ENCODE data around the gene RPL5. TPM values are rescaled to one million over a fixed set of nuclear protein-coding genes. Genes with fewer than 3 reads are reported as not detected.
A peak's percentile ranks its signal among the peaks of the same experiment; 100 is the strongest.

RPL5 gene
- total RNA-seq, 1 donor from 2014 or later: 711 TPM

GRCh38 chr1:92864131-92864530 lies 32.3 kb downstream of the RPL5 start:
- Histone ChIP-seq H3K36me3 (no peaks in the 10 kb centered on the region), H3K4me1 (no peaks in the 10 kb centered on the region), H3K4me3 (no peak overlapping the region), H3K9me3 (no peaks in the 10 kb centered on the region), H3K27ac (no peak overlapping the region), H3K27me3 (no peaks in the 10 kb centered on the region)
- DNase-seq (no peak), ATAC-seq (no peak)
- TF ChIP-seq CTCF (IDR thresholded peaks at IDR 0.05): no peak
- intact Hi-C loops (cut with DNase I): no loop called here

- ATAC-seq: peak; percentile 9
- no peaks in the 10 kb centered on the region for H3K27me3 ChIP-seq
- intact Hi-C loops (cut with DNase I): no loop called here
- TF ChIP-seq CTCF (IDR thresholded peaks at IDR 0.05): no peak
- H3K9me3 ChIP-seq: no peaks in the 10 kb centered on the region
- no peaks in the 10 kb centered on the region for H3K36me3 ChIP-seq
- H3K27ac ChIP-seq: no peak overlapping the region
- no peaks in the 10 kb centered on the region for H3K4me1 ChIP-seq
- H3K4me3 ChIP-seq: no peak overlapping the region
- DNase-seq: no peak
These were observed 38.8 kb downstream of the RPL5 start for GRCh38 chr1:92870591-92870990.

- H3K27me3 ChIP-seq: no peaks in the 10 kb centered on the region
- TF ChIP-seq CTCF (IDR thresholded peaks at IDR 0.05): no peak
- H3K4me3 ChIP-seq: no peak overlapping the region
- no peaks in the 10 kb centered on the region for H3K36me3 ChIP-seq
- ATAC-seq (no peak), DNase-seq (no peak)
- intact Hi-C loops (cut with DNase I): no loop called here
- no peak overlapping the region for H3K27ac ChIP-seq
- no peaks in the 10 kb centered on the region for H3K4me1 ChIP-seq
- no peaks in the 10 kb centered on the region for H3K9me3 ChIP-seq
These were observed 40.9 kb downstream of the RPL5 start for GRCh38 chr1:92872719-92873118.

GRCh38 chr1:92874987-92875386 lies 43.1 kb downstream of the RPL5 start:
- ATAC-seq (no peak), DNase-seq (no peak)
- H3K27ac ChIP-seq: no peak overlapping the region
- no peaks in the 10 kb centered on the region for H3K27me3 ChIP-seq
- no peak for TF ChIP-seq CTCF (IDR thresholded peaks at IDR 0.05)
- no peaks in the 10 kb centered on the region for H3K4me1 ChIP-seq
- intact Hi-C loops (cut with DNase I): no loop called here
- H3K4me3 ChIP-seq: no peak overlapping the region
- no peaks in the 10 kb centered on the region for H3K36me3 ChIP-seq
- H3K9me3 ChIP-seq: no peaks in the 10 kb centered on the region

- no peak overlapping the region for H3K27ac ChIP-seq
- DNase-seq: no peak
- H3K27me3 ChIP-seq: no peaks in the 10 kb centered on the region
- intact Hi-C loops (cut with DNase I): no loop called here
- ATAC-seq: no peak
- H3K36me3 ChIP-seq: no peaks in the 10 kb centered on the region
- H3K4me1 ChIP-seq: no peaks in the 10 kb centered on the region
- no peaks in the 10 kb centered on the region for H3K9me3 ChIP-seq
- no peak overlapping the region for H3K4me3 ChIP-seq
- TF ChIP-seq CTCF (IDR thresholded peaks at IDR 0.05): no peak
These were observed 44.5 kb downstream of the RPL5 start for GRCh38 chr1:92876351-92876750.

- no peaks in the 10 kb centered on the region for H3K4me1 ChIP-seq
- intact Hi-C loops (cut with DNase I): no loop called here
- no peaks in the 10 kb centered on the region for H3K27me3 ChIP-seq
- H3K36me3 ChIP-seq: no peaks in the 10 kb centered on the region
- no peak overlapping the region for H3K27ac ChIP-seq
- ATAC-seq (no peak), DNase-seq (no peak)
- no peaks in the 10 kb centered on the region for H3K9me3 ChIP-seq
- no peak for TF ChIP-seq CTCF (IDR thresholded peaks at IDR 0.05)
- H3K4me3 ChIP-seq: no peak overlapping the region
These were observed 45.4 kb downstream of the RPL5 start for GRCh38 chr1:92877081-92877711.
